Fibroblast of lung (primary cell): Measurements from ENCODE around the gene ANKZF1.

Experiments
- EZH2 ChIP-seq: IDR thresholded peaks from 2 replicates; pipeline ENCODE4 v1.5.1; 2012; ENCODE audit warnings: low read length, control low read depth, mild to moderate bottlenecking; ENCODE audit errors: missing control alignments
- TF ChIP-seq, protein P1 (sequence below), 2 donors: IDR thresholded peaks in 1 of 2; conservative IDR thresholded peaks in 1 of 2; 1 replicate in 1 of 2; 2 replicates in 1 of 2; pipeline ENCODE4 v1.5.1; 2011 to 2012; ENCODE audit warnings: low read length in 2 of 2, control low read depth in 1 of 2, inconsistent platforms in 1 of 2, low read depth in 1 of 2, mild to moderate bottlenecking in 1 of 2

DNA sequence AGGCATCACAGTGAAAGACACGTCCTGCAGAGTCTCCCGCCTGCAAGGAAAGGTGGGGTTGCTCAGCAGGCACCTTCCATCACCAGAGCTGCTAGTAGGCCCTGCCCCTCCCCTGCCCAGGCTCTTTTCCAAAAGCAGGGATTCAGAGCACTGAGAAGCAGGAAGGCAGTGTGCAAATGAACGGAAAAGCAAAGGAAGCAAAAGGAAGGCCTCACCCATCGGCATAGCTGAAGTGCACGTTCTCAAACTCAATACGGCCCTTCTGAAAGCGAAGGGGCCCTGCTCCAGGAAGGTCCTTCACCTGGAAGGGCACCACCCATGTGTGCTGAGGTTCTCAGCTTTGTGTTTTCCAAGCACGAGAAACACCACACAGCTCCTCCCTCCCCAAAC, 16.6 kb upstream of the ANKZF1 start:
- TF ChIP-seq, protein P1, sequence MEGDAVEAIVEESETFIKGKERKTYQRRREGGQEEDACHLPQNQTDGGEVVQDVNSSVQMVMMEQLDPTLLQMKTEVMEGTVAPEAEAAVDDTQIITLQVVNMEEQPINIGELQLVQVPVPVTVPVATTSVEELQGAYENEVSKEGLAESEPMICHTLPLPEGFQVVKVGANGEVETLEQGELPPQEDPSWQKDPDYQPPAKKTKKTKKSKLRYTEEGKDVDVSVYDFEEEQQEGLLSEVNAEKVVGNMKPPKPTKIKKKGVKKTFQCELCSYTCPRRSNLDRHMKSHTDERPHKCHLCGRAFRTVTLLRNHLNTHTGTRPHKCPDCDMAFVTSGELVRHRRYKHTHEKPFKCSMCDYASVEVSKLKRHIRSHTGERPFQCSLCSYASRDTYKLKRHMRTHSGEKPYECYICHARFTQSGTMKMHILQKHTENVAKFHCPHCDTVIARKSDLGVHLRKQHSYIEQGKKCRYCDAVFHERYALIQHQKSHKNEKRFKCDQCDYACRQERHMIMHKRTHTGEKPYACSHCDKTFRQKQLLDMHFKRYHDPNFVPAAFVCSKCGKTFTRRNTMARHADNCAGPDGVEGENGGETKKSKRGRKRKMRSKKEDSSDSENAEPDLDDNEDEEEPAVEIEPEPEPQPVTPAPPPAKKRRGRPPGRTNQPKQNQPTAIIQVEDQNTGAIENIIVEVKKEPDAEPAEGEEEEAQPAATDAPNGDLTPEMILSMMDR (conservative IDR thresholded peaks at IDR 0.05 in 1 of 2, IDR thresholded peaks at IDR 0.05 in 1 of 2; ENCODE audit: low read depth in 1 of 2, low read length in 2 of 2), result no peak
- no peak for TF ChIP-seq EZH2
